Stimulated activated CD4-positive, alpha-beta T cell treated with anti-CD3 and anti-CD28 coated beads, TNF-alpha, amount 100 ng/mL, for 4 hours (primary cell): ENCODE measurements around the gene VWA7.

Source experiments
- DNase-seq, 3 experiments: peaks; one replicate each; pipeline ENCODE4 v3.0.0-alpha.2; 2020; ENCODE audit warnings: low read depth in 3 of 3

VWA7 gene

GRCh38 chr6:31758281-31758680 lies 18.8 kb downstream of the VWA7 start:
- no peak for DNase-seq

GRCh38 chr6:31752739-31753319 lies 24.3 kb downstream of the VWA7 start:
- no peak for DNase-seq

GRCh38 chr6:31750411-31751022 lies 26.6 kb downstream of the VWA7 start:
- DNase-seq: no peak

GRCh38 chr6:31749301-31750036 lies 27.7 kb downstream of the VWA7 start:
- no peak for DNase-seq

- no peak for DNase-seq
Measured at GRCh38 chr6:31744422-31744821, 32.7 kb downstream of the VWA7 start.

- no peak for DNase-seq
Measured at GRCh38 chr6:31742894-31743293, 34.2 kb downstream of the VWA7 start.

- DNase-seq: no peak
Measured at GRCh38 chr6:31741815-31742214, 35.3 kb downstream of the VWA7 start.

GRCh38 chr6:31740397-31741223 lies 36.5 kb downstream of the VWA7 start:
- DNase-seq: peak in 1 of 3 experiments; percentile 26

GRCh38 chr6:31739639-31740396 lies 37.3 kb downstream of the VWA7 start, which contains the start of gene MSH5:
MSH5 (plus strand) TSS chr6:31740005; CDS start chr6:31740467, 462 bp downstream.
- peak; percentile 87 to 91 (median 88) for DNase-seq

- peak; percentile 20 to 49 (median 43) for DNase-seq
Measured at GRCh38 chr6:31737991-31738979, 38.8 kb downstream of the VWA7 start.

- no peak for DNase-seq
Measured at GRCh38 chr6:31737315-31737990, 39.7 kb downstream of the VWA7 start.

- DNase-seq: no peak
Measured at GRCh38 chr6:31736768-31737314, 40.3 kb downstream of the VWA7 start.

GRCh38 chr6:31736021-31736767 lies 40.9 kb downstream of the VWA7 start, which contains the start of gene CLIC1:
CLIC1 (minus strand) TSS chr6:31736530; CDS start chr6:31736300, 230 bp downstream.
- peak; percentile 65 to 69 (median 67) for DNase-seq

GRCh38 chr6:31734821-31735406 lies 42.2 kb downstream of the VWA7 start:
- DNase-seq: peak in 1 of 3 experiments; percentile 33

- DNase-seq: no peak
Measured at GRCh38 chr6:31734247-31734820, 42.8 kb downstream of the VWA7 start.

GRCh38 chr6:31733734-31734133 lies 43.4 kb downstream of the VWA7 start:
- no peak for DNase-seq

GRCh38 chr6:31732029-31732428 lies 45.1 kb downstream of the VWA7 start:
- no peak for DNase-seq
